Measurements from ENCODE around the gene GNAQ.

Gene GNAQ

GRCh38 chr9:77982581-77983319 is 48.9 kb downstream of the GNAQ start:
- DNase-seq: no peak
- Mint-ChIP-seq H3K4me3 (no peak overlapping the region), H3K27ac (no peak overlapping the region), H3K9me3 (no peaks in the 10 kb centered on the region), H3K4me1 (peaks cover 12 to 24% of the 10 kb centered on the region in 2 donors), H3K36me3 (no peaks in the 10 kb centered on the region), H3K27me3 (peaks cover 0 to 4% of the 10 kb centered on the region in 2 donors)
- no peak for ATAC-seq (replicated peaks)

DNA sequence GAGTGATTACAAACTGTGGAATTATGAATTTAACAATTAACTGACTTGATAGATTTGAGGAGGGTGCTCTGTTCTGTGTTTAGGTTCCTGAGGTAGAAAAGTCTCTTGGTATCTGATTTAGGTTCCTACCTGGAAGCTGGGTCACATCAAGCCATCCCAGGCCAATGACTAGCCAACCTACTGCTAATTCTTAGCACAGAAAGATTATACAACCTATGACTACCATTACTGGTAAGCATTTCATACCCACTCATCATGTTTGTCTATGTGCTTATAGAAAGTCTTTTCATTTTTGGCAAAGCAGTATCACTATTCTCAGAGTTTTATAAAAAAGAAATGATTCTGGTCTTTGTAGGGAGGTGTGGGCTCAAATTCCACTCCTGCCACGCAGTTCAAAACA is 49.7 kb downstream of the GNAQ start:
- ATAC-seq (replicated peaks) (no peak), DNase-seq (no peak)
- H3K4me3 Mint-ChIP-seq: no peak overlapping the region
- no peak overlapping the region for H3K27ac Mint-ChIP-seq
- no peaks in the 10 kb centered on the region for H3K36me3 Mint-ChIP-seq
- peaks cover 19 to 32% of the 10 kb centered on the region in 2 donors for H3K4me1 Mint-ChIP-seq
- H3K9me3 Mint-ChIP-seq: no peaks in the 10 kb centered on the region
- H3K27me3 Mint-ChIP-seq: peaks cover 0 to 4% of the 10 kb centered on the region in 2 donors

- H3K4me3 Mint-ChIP-seq: no peak overlapping the region
Observed at GRCh38 chr9:77981332-77981731, 50.3 kb downstream of the GNAQ start.

GRCh38 chr9:77980622-77981021 is 51.0 kb downstream of the GNAQ start:
- no peak for ATAC-seq (replicated peaks)
- Mint-ChIP-seq H3K9me3 (no peaks in the 10 kb centered on the region), H3K4me1 (peaks cover 19 to 34% of the 10 kb centered on the region in 2 donors), H3K27me3 (no peaks in the 10 kb centered on the region), H3K4me3 (no peak overlapping the region), H3K27ac (no peak overlapping the region), H3K36me3 (no peaks in the 10 kb centered on the region)
- DNase-seq: no peak

More at GRCh38 chr9:77981332-77981731, 50.3 kb downstream of the GNAQ start:
- peaks cover 19 to 34% of the 10 kb centered on the region in 2 donors for H3K4me1 Mint-ChIP-seq
- no peaks in the 10 kb centered on the region for H3K36me3 Mint-ChIP-seq
- H3K9me3 Mint-ChIP-seq: no peaks in the 10 kb centered on the region
- no peak for DNase-seq
- peaks cover 0 to 4% of the 10 kb centered on the region in 2 donors for H3K27me3 Mint-ChIP-seq
- H3K27ac Mint-ChIP-seq: no peak overlapping the region
- ATAC-seq (replicated peaks): peak; percentile 72 to 85

DNA sequence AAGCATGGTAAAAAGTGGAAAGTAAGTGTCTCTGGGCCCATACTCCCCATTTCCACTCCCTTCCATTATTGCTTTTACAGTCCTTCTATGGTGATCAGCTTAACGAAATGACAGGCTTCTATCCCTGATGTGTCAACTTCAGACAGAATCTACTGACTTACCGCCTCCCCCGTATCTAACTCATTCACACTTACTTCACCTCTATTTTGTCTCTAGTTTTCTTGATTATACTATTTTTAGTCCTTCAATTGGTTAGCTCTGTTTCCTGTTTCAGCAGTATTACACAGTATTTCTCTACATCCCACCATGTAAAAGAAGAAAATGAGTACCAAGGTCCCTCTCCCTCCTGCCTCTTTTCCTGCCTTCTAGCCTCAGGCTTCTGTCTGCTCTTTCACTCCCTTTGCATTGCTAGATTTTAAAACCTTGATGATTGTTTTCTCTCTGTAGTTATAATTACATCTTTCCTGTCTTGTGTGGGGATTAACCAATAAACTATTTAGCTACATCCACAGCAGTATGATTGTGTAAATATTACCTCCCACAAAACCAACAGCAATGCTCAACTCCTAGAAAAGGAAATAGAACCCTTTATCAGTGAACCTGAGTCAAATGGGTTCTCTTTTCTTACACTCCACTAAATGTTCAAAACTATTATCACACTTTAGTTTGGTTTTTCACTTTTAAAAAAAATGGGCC is 53.4 kb downstream of the GNAQ start:
- ATAC-seq (replicated peaks): peak; percentile 39 to 45
- no peak for DNase-seq
- no peak overlapping the region for H3K4me3 Mint-ChIP-seq
- no peak overlapping the region for H3K27ac Mint-ChIP-seq
- peaks cover 19 to 34% of the 10 kb centered on the region in 2 donors for H3K4me1 Mint-ChIP-seq
- H3K36me3 Mint-ChIP-seq: no peaks in the 10 kb centered on the region
- H3K27me3 Mint-ChIP-seq: no peaks in the 10 kb centered on the region
- H3K9me3 Mint-ChIP-seq: no peaks in the 10 kb centered on the region

DNA sequence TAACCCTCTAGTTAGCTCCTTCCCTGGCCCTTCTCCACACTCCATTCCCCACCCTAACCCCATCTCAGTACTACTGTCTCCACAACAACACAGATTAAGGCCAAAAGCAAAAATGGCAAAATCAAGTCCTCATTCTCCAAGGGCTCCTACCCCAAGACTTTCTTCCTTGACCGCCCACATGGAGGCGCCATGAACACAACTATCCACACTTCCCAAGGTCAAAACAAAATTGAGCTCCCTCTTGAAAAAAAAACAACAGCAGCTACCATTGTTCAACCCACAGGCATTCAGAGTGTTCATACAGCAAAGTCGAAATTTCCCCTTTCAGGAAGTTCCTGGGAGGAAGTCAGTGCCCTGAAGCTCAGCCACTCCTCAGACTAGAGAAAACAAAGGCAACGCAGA is 54.4 kb downstream of the GNAQ start:
- Mint-ChIP-seq H3K27ac (no peak overlapping the region), H3K4me3 (peak overlapping the region in 1 of 2 donors; percentile 36)

GRCh38 chr9:77975806-77976205 is 55.8 kb downstream of the GNAQ start:
- H3K4me3 Mint-ChIP-seq: no peak overlapping the region
- no peaks in the 10 kb centered on the region for H3K9me3 Mint-ChIP-seq
- H3K36me3 Mint-ChIP-seq: no peaks in the 10 kb centered on the region
- H3K27me3 Mint-ChIP-seq: peaks cover 0 to 2% of the 10 kb centered on the region in 2 donors
- H3K27ac Mint-ChIP-seq: no peak overlapping the region
- DNase-seq (no peak), ATAC-seq (replicated peaks) (no peak)
- H3K4me1 Mint-ChIP-seq: peaks cover 12 to 23% of the 10 kb centered on the region in 2 donors

More for the DNA sequence above, 54.4 kb downstream of the GNAQ start:
- ATAC-seq (replicated peaks) (peak; percentile 53), DNase-seq (peak; percentile 4)
- no peaks in the 10 kb centered on the region for H3K9me3 Mint-ChIP-seq
- no peaks in the 10 kb centered on the region for H3K27me3 Mint-ChIP-seq
- H3K4me1 Mint-ChIP-seq: peaks cover 19 to 34% of the 10 kb centered on the region in 2 donors
- no peaks in the 10 kb centered on the region for H3K36me3 Mint-ChIP-seq

DNA sequence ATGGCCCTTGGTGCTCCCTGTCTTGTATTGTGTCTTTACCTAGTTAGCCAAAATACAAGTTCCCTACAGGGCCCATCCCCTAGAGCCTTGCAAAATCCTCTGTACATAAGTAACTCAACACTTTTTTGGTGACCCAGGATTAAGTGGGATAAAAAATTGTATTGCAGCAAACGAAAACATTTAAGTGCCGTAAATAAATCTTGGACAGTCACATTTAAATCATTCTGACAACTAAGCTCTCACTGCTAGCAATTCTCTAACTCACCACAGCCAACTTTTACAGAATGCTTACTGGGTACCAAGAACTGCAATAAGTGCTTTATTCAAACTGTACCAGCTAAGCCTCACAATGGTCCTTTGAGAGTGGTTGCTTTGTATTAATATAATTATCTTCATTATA is 56.6 kb downstream of the GNAQ start:
- no peaks in the 10 kb centered on the region for H3K36me3 Mint-ChIP-seq
- H3K4me3 Mint-ChIP-seq: no peak overlapping the region
- H3K9me3 Mint-ChIP-seq: no peaks in the 10 kb centered on the region
- peaks cover 12 to 20% of the 10 kb centered on the region in 2 donors for H3K4me1 Mint-ChIP-seq
- no peak for DNase-seq
- H3K27ac Mint-ChIP-seq: no peak overlapping the region
- ATAC-seq (replicated peaks): no peak
- peaks cover 0 to 7% of the 10 kb centered on the region in 2 donors for H3K27me3 Mint-ChIP-seq

DNA sequence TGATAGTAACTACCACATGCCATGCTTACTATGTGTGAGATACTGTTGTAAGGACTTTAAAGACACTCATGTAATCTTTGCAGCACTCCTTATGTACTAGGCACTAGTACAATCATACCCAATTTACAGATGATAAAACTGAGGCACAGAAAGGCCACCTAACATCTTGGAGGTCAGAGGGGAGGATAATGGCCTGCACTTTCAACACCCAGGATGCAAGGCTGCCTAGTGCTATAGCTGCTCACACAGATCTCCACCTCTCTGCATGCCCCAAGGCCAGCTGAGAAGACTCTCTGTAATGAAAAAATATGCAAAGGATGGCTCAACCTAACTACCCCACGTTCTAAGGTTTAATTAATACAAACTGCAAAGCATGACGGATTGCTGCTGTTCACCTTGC is 57.2 kb downstream of the GNAQ start:
- Mint-ChIP-seq H3K36me3 (no peaks in the 10 kb centered on the region), H3K9me3 (no peaks in the 10 kb centered on the region), H3K27ac (no peak overlapping the region), H3K27me3 (peaks cover 0 to 7% of the 10 kb centered on the region in 2 donors), H3K4me3 (no peak overlapping the region), H3K4me1 (peaks cover 12 to 20% of the 10 kb centered on the region in 2 donors)
- ATAC-seq (replicated peaks) (no peak), DNase-seq (no peak)

GRCh38 chr9:77969083-77969482 is 62.5 kb downstream of the GNAQ start:
- Mint-ChIP-seq H3K27ac (no peak overlapping the region), H3K4me3 (no peak overlapping the region), H3K9me3 (no peaks in the 10 kb centered on the region), H3K27me3 (peaks cover 0 to 11% of the 10 kb centered on the region in 2 donors), H3K36me3 (no peaks in the 10 kb centered on the region), H3K4me1 (no peaks in the 10 kb centered on the region)
- no peak for ATAC-seq (replicated peaks)
- DNase-seq: no peak

DNA sequence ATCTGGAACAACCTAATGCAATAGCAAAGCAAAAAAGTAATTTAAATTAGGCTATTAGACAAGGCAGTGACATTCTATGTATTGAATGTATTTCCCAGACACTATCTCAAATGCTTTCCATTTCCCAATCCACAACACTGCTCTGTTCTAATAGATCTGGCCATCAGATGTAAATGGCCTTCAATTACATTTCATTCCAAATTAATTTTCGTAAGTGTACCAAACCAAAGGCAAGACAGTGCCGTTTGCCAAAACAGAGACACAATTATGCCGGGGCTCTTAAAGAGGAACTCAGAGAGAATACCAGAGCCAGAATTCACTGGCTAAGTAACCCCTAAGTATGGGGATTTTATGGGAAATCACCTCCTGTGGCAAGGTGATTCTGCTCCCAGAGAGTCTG is 63.1 kb downstream of the GNAQ start:
- Mint-ChIP-seq H3K36me3 (no peaks in the 10 kb centered on the region), H3K4me3 (no peak overlapping the region), H3K27me3 (peaks cover 0 to 11% of the 10 kb centered on the region in 2 donors), H3K4me1 (no peaks in the 10 kb centered on the region), H3K9me3 (no peaks in the 10 kb centered on the region), H3K27ac (no peak overlapping the region)
- ATAC-seq (replicated peaks): no peak
- no peak for DNase-seq

DNA sequence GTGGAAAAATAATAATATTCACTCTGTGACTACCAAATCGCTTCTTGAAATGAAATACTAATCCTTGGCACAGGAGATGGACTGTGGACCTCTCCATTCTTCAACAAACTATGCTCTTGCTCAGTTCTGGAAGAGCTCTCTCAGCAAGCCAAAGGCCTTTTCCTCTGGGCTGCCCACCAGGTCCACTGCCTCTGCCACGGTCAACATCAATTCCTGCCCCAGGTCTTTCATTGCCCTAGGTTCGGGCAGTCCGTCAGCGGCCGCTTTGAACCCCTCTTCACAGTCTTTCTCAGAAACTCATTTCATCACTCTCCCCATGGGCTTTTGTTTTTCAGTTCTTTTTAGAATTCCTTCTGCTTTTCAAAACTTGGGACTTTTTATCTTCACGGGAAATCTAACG is 64.9 kb downstream of the GNAQ start:
- ATAC-seq (replicated peaks) (no peak), DNase-seq (no peak)
- no peaks in the 10 kb centered on the region for H3K4me1 Mint-ChIP-seq
- H3K4me3 Mint-ChIP-seq: no peak overlapping the region
- no peaks in the 10 kb centered on the region for H3K9me3 Mint-ChIP-seq
- no peaks in the 10 kb centered on the region for H3K36me3 Mint-ChIP-seq
- peaks cover 0 to 15% of the 10 kb centered on the region in 2 donors for H3K27me3 Mint-ChIP-seq
- H3K27ac Mint-ChIP-seq: no peak overlapping the region

- DNase-seq (no peak), ATAC-seq (replicated peaks) (no peak)
- H3K27me3 Mint-ChIP-seq: peaks cover 0 to 11% of the 10 kb centered on the region in 2 donors
- H3K4me1 Mint-ChIP-seq: no peaks in the 10 kb centered on the region
- no peaks in the 10 kb centered on the region for H3K9me3 Mint-ChIP-seq
- H3K27ac Mint-ChIP-seq: no peak overlapping the region
- no peaks in the 10 kb centered on the region for H3K36me3 Mint-ChIP-seq
- no peak overlapping the region for H3K4me3 Mint-ChIP-seq
Observed at GRCh38 chr9:77965445-77966123, 66.0 kb downstream of the GNAQ start.

- no peak for ATAC-seq (replicated peaks)
Observed at GRCh38 chr9:77964258-77964657, 67.4 kb downstream of the GNAQ start.

More at GRCh38 chr9:77964258-77964657, 67.4 kb downstream of the GNAQ start:
- H3K27me3 Mint-ChIP-seq: peaks cover 0 to 13% of the 10 kb centered on the region in 2 donors
- DNase-seq: no peak
- H3K36me3 Mint-ChIP-seq: no peaks in the 10 kb centered on the region
- no peak overlapping the region for H3K4me3 Mint-ChIP-seq
- H3K9me3 Mint-ChIP-seq: no peaks in the 10 kb centered on the region
- H3K4me1 Mint-ChIP-seq: no peaks in the 10 kb centered on the region
- no peak overlapping the region for H3K27ac Mint-ChIP-seq
